CD4-positive, CD25-positive, alpha-beta regulatory T cell (primary cell): Measurements from ENCODE around the gene EGLN2. TPM values are rescaled to one million over a fixed set of nuclear protein-coding genes. Genes with fewer than 3 reads are reported as not detected.

ENCODE experiments used
- ATAC-seq, 2 donors: fragments of 150-1000 bp; cut with Tn5 transposase; one replicate each; pipeline ENCODE4 v1.10.0; 2021; ENCODE audit warnings: low read depth in 2 of 2, moderate number of reproducible peaks in 2 of 2, moderate library complexity in 1 of 2
- DNase-seq, 3 donors: peaks; one replicate each; pipeline versions ENCODE4 v3.0.0 to v3.0.0-alpha.2; 2012 to 2022; ENCODE audit warnings: mixed read lengths in 1 of 3
- H3K27ac ChIP-seq: one replicate; pipeline ENCODE4 v1.7.0; 2013; ENCODE audit warnings: mild to moderate bottlenecking, low read length; ENCODE audit not compliant: insufficient read depth, poor library complexity, severe bottlenecking
- H3K27me3 ChIP-seq: one replicate; pipeline ENCODE4 v1.7.0; 2013; ENCODE audit warnings: low read length; ENCODE audit not compliant: control insufficient read depth, insufficient read depth
- H3K36me3 ChIP-seq: one replicate; pipeline ENCODE4 v1.7.0; 2013; ENCODE audit warnings: mild to moderate bottlenecking, low read length, moderate library complexity; ENCODE audit not compliant: control insufficient read depth, insufficient read depth
- H3K4me1 ChIP-seq: 2 replicates; pipeline ENCODE4 v1.7.0; 2013; ENCODE audit warnings: mild to moderate bottlenecking, low read length; ENCODE audit not compliant: insufficient read depth, control insufficient read depth, poor library complexity, severe bottlenecking
- H3K4me3 ChIP-seq: one replicate; pipeline ENCODE4 v1.7.0; 2013; ENCODE audit warnings: low read depth, mild to moderate bottlenecking, low read length, moderate library complexity
- H3K9me3 ChIP-seq, 2 experiments: 1 replicate in 1 of 2; 2 replicates in 1 of 2; pipeline ENCODE4 v1.7.0; 2013; ENCODE audit warnings: low read length in 2 of 2, mild to moderate bottlenecking in 1 of 2, moderate library complexity in 1 of 2; ENCODE audit not compliant: control insufficient read depth in 2 of 2
- H3K27ac Mint-ChIP-seq, 3 donors: one replicate each; pipeline ENCODE4 v1.8.0; 2020 to 2022; ENCODE audit warnings: mild to moderate bottlenecking in 3 of 3, mixed read lengths in 3 of 3, moderate library complexity in 2 of 3
- H3K27me3 Mint-ChIP-seq: one replicate; pipeline ENCODE4 v1.8.0; 2022; ENCODE audit warnings: mild to moderate bottlenecking, mixed read lengths
- H3K36me3 Mint-ChIP-seq: one replicate; pipeline ENCODE4 v1.8.0; 2020; ENCODE audit warnings: mixed read lengths
- H3K4me1 Mint-ChIP-seq, 4 donors: one replicate each; pipeline ENCODE4 v1.8.0; 2020 to 2022; ENCODE audit warnings: mixed read lengths in 4 of 4, mild to moderate bottlenecking in 1 of 4
- H3K4me3 Mint-ChIP-seq, 4 donors: one replicate each; pipeline ENCODE4 v1.8.0; 2020 to 2022; ENCODE audit warnings: mild to moderate bottlenecking in 4 of 4, mixed read lengths in 4 of 4, moderate library complexity in 3 of 4
- H3K9me3 Mint-ChIP-seq, 7 donors: one replicate each; pipeline ENCODE4 v1.8.0; 2020 to 2022; ENCODE audit warnings: mixed read lengths in 7 of 7, mild to moderate bottlenecking in 3 of 7, moderate library complexity in 2 of 7
- polyA plus RNA-seq, 4 donors: library from polyadenylated mRNA; unstranded; fragments of 300-500 nt; fragmentation: Illumina TruSeq; gene quantifications; one replicate each; pipeline ENCODE4 v1.2.3, GENCODE V29; 2021
- total RNA-seq: library from RNA; stranded (reverse); gene quantifications from one replicate; pipeline ENCODE4 v1.2.3, GENCODE V29; 2022

Gene EGLN2
- total and polyA plus RNA-seq, 5 donors from 2014 or later, result 135 to 191 (median 166) TPM

DNA sequence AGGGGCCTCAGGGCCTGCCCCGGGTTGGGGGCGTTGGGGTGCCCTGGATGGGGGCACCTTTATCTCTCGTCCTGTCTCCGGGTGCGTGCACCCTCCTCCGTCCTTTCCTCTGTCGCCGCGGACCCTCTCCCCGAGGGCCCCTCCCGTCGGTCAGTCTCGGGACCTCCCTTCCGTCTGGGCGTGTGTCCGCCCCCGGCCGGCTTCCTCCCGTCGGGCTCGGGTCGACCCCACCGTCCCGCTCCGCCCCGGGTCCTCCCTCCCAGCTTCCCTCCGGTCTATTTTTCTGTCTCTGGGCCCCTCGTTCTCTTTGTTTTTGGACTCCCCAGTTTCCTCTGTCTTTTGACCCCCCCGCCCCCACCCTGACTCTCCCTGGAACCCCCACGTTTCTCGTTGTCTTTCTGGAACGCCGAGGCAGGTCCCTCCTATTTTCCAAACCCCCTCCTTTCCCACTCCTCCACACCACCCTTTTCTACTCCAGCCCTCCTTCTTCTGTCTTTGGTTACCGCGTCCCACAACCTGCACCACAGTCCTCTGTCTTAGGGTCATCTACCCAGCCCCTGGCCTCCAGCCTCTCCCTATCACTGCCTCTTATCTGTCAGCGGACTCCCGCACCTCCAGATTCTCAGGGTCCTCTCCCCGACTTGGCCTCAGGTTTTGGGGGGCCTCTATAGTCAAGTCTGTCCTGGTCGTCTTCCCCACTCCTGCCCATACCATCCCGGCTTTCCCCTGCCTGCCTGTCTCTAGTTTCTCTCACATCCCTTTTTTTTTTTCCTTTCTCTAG lies 757 bp downstream of the EGLN2 start:
- Mint-ChIP-seq H3K4me3 (peak overlapping the region; percentile 88 to 96 (median 92)), H3K27me3 (no peaks in the 10 kb centered on the region), H3K9me3 (peaks cover 0 to under 1% (median 0%) of the 10 kb centered on the region in 7 donors), H3K27ac (peak overlapping the region; percentile 87 to 91 (median 91)), H3K36me3 (peaks cover 13% of the 10 kb centered on the region), H3K4me1 (peaks cover 10 to 64% (median 38%) of the 10 kb centered on the region in 4 donors)
- H3K4me3 ChIP-seq, result peak overlapping the region; percentile 74
- ATAC-seq, result no peak
- DNase-seq, result peak in 1 of 3 donors; percentile 24
- H3K36me3 ChIP-seq, result peaks cover 5% of the 10 kb centered on the region
- peak overlapping the region; percentile 74 for H3K27ac ChIP-seq
- peaks cover 63% of the 10 kb centered on the region for H3K4me1 ChIP-seq
- no peaks in the 10 kb centered on the region for H3K27me3 ChIP-seq
- H3K9me3 ChIP-seq, result no peaks in the 10 kb centered on the region

DNA sequence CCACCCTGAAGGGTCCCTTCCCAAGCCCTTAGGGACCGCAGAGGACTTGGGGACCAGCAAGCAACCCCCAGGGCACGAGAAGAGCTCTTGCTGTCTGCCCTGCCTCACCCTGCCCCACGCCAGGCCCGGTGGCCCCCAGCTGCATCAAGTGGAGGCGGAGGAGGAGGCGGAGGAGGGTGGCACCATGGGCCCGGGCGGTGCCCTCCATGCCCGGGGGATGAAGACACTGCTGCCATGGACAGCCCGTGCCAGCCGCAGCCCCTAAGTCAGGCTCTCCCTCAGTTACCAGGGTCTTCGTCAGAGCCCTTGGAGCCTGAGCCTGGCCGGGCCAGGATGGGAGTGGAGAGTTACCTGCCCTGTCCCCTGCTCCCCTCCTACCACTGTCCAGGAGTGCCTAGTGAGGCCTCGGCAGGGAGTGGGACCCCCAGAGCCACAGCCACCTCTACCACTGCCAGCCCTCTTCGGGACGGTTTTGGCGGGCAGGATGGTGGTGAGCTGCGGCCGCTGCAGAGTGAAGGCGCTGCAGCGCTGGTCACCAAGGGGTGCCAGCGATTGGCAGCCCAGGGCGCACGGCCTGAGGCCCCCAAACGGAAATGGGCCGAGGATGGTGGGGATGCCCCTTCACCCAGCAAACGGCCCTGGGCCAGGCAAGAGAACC lies 1.5 kb downstream of the EGLN2 start:
- H3K36me3 Mint-ChIP-seq, result peaks cover 13% of the 10 kb centered on the region

GRCh38 chr19:40800997-40801377 lies 2.0 kb downstream of the EGLN2 start:
- H3K27ac Mint-ChIP-seq, result peak overlapping the region in 2 of 3 donors; percentile 15 to 29
- H3K27me3 Mint-ChIP-seq, result no peaks in the 10 kb centered on the region
- DNase-seq, result no peak
- peak overlapping the region; percentile 88 to 96 (median 92) for H3K4me3 Mint-ChIP-seq
- H3K9me3 Mint-ChIP-seq, result peaks cover 0 to 1% (median 0%) of the 10 kb centered on the region in 7 donors
- Histone ChIP-seq H3K27ac (peak overlapping the region; percentile 74), H3K36me3 (peaks cover 10% of the 10 kb centered on the region), H3K9me3 (no peaks in the 10 kb centered on the region), H3K27me3 (no peaks in the 10 kb centered on the region), H3K4me1 (peaks cover 75% of the 10 kb centered on the region), H3K4me3 (no peak overlapping the region)
- H3K36me3 Mint-ChIP-seq, result peaks cover 13% of the 10 kb centered on the region
- ATAC-seq, result no peak
- peaks cover 14 to 77% (median 49%) of the 10 kb centered on the region in 4 donors for H3K4me1 Mint-ChIP-seq

More for the DNA sequence above, 1.5 kb downstream of the EGLN2 start:
- Histone ChIP-seq H3K4me1 (peaks cover 70% of the 10 kb centered on the region), H3K36me3 (peaks cover 6% of the 10 kb centered on the region), H3K27me3 (no peaks in the 10 kb centered on the region), H3K27ac (peak overlapping the region; percentile 74), H3K9me3 (no peaks in the 10 kb centered on the region), H3K4me3 (peak overlapping the region; percentile 74)
- peak overlapping the region; percentile 87 to 91 (median 91) for H3K27ac Mint-ChIP-seq
- H3K9me3 Mint-ChIP-seq, result peaks cover 0 to 1% (median 0%) of the 10 kb centered on the region in 7 donors
- ATAC-seq, result no peak
- no peaks in the 10 kb centered on the region for H3K27me3 Mint-ChIP-seq
- H3K4me3 Mint-ChIP-seq, result peak overlapping the region; percentile 88 to 96 (median 92)
- no peak for DNase-seq
- peaks cover 14 to 72% (median 44%) of the 10 kb centered on the region in 4 donors for H3K4me1 Mint-ChIP-seq

- H3K27ac ChIP-seq, result peak overlapping the region; percentile 88
- DNase-seq, result no peak
- peaks cover 14 to 83% (median 55%) of the 10 kb centered on the region in 4 donors for H3K4me1 Mint-ChIP-seq
- no peaks in the 10 kb centered on the region for H3K27me3 ChIP-seq
- H3K4me3 ChIP-seq, result peak overlapping the region; percentile 66
- no peaks in the 10 kb centered on the region for H3K9me3 ChIP-seq
- H3K4me1 ChIP-seq, result peaks cover 82% of the 10 kb centered on the region
- H3K27me3 Mint-ChIP-seq, result no peaks in the 10 kb centered on the region
- peak overlapping the region; percentile 88 to 96 (median 92) for H3K4me3 Mint-ChIP-seq
- peaks cover 13% of the 10 kb centered on the region for H3K36me3 Mint-ChIP-seq
- H3K36me3 ChIP-seq, result peaks cover 10% of the 10 kb centered on the region
- peak overlapping the region; percentile 88 to 99 (median 89) for H3K27ac Mint-ChIP-seq
- peaks cover 0 to 1% (median 0%) of the 10 kb centered on the region in 7 donors for H3K9me3 Mint-ChIP-seq
- no peak for ATAC-seq
Observed at GRCh38 chr19:40801426-40802299, 2.7 kb downstream of the EGLN2 start.

- Histone ChIP-seq H3K27me3 (no peaks in the 10 kb centered on the region), H3K9me3 (no peaks in the 10 kb centered on the region), H3K4me1 (peaks cover 89% of the 10 kb centered on the region), H3K36me3 (peaks cover 12% of the 10 kb centered on the region), H3K27ac (peak overlapping the region; percentile 88), H3K4me3 (peak overlapping the region; percentile 67)
- peak overlapping the region; percentile 88 to 96 (median 92) for H3K4me3 Mint-ChIP-seq
- no peaks in the 10 kb centered on the region for H3K27me3 Mint-ChIP-seq
- H3K9me3 Mint-ChIP-seq, result peaks cover 0 to 1% (median 0%) of the 10 kb centered on the region in 7 donors
- no peak for DNase-seq
- peaks cover 18% of the 10 kb centered on the region for H3K36me3 Mint-ChIP-seq
- H3K4me1 Mint-ChIP-seq, result peaks cover 14 to 88% (median 62%) of the 10 kb centered on the region in 4 donors
- no peak for ATAC-seq
- peak overlapping the region; percentile 89 to 99 (median 98) for H3K27ac Mint-ChIP-seq
Observed at GRCh38 chr19:40802300-40803169, 3.5 kb downstream of the EGLN2 start.

DNA sequence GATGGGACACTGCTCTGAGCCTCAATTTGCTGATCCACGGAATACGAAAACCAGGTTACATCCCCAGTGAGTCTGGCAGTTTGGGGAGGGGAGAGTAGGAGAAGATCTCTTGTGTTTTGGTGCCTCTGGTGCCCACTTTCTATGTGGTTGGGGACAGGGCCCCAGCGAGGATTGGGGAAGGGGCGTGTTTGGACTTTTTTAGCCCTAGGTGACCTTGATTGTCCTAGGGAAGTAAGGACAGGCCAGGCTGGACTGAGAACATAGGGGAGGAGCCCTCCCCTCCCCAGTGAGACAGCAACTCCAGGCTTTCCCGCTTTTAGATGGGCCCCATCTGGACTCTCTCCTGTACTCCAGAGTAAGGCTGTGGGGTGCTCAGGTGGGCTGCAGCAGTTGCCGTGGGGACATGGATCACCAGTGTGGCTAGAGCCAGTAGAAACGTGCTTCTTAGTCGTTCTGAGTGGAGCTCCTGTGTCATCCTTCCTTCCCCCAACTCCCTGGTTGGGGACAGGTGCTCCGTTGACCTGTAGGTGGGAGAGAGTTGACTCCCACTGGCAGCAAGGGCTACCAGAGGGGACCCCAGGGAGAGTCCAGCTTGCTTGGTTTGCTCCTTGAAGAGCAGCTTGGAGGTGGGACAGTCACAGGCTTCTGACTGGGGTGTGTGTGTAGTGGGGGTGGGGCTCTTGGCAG lies 4.3 kb downstream of the EGLN2 start:
- H3K4me1 Mint-ChIP-seq, result peaks cover 13 to 87% (median 64%) of the 10 kb centered on the region in 4 donors
- Histone ChIP-seq H3K27me3 (no peaks in the 10 kb centered on the region), H3K4me3 (peak overlapping the region; percentile 67), H3K4me1 (peaks cover 89% of the 10 kb centered on the region), H3K36me3 (peaks cover 20% of the 10 kb centered on the region), H3K9me3 (no peaks in the 10 kb centered on the region), H3K27ac (peak overlapping the region; percentile 88)
- ATAC-seq (no peak), DNase-seq (no peak)
- peak overlapping the region; percentile 88 to 96 (median 92) for H3K4me3 Mint-ChIP-seq
- H3K36me3 Mint-ChIP-seq, result peaks cover 21% of the 10 kb centered on the region
- peaks cover 0 to 1% (median 0%) of the 10 kb centered on the region in 7 donors for H3K9me3 Mint-ChIP-seq
- no peaks in the 10 kb centered on the region for H3K27me3 Mint-ChIP-seq
- peak overlapping the region; percentile 89 to 99 (median 98) for H3K27ac Mint-ChIP-seq
